ENCODE data around the gene SLC22A7. TPM values are rescaled to one million over a fixed set of nuclear protein-coding genes. Genes with fewer than 3 reads are reported as not detected.

Gene SLC22A7
- total and polyA plus RNA-seq, 2 of the 8 experiments (the other 6 are each of a cell fraction or from before 2014, with no cell fraction given) = not detected

DNA sequence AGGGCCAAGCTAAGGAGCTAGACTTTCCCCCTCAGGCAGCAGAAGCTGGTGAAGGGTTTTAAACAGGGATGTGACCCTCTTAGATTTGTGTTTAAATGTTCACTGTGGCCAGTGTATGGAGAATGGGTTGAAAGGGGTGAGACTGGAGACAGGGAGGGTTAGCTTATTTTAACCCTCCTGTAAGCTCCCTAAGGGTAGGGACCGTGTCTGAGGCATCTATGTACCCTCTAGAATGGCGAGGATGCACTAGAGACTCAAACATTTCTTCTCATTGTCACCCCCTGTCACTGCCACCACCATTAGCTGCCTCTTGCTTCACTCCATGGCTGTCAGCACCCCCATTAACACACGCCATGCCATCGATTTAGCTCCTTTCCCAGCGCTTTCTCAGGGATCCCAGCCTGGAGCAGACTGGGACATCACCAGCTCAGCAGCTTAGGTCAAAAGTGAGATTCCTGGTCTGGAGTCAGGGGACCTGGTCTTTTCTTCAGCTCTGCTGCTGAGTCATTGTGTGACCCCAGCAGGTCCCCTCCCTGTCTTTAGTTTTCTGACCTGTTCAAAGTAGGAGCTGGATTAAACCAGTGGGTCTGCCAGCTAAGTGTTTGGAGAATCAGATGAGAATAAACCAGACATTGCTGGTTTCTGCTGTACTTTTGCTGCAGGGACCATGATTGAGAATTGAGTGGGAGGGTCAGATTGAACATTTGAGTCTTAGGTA lies 1.1 kb upstream of the SLC22A7 start:
- POLR2A ChIA-PET (ENCODE audit: partially characterized antibody) = interaction anchor here (0.9 to 5.7 kb wide), 8 partner anchors 9 to 115 kb away, joined by 3 to 45 read pairs (median 3); partner anchors contain the start of genes CRIP3 and CUL9
- no peak overlapping the region for H2BK20ac ChIP-seq (ENCODE audit: low read length)
- H2BK5ac ChIP-seq (ENCODE audit: low read depth, low read length) = no peak overlapping the region
- no peak overlapping the region for H3K4me2 ChIP-seq (ENCODE audit: insufficient read depth in 1 of 2, low read depth in 2 of 2, low read length in 2 of 2)
- H3K23me2 ChIP-seq (ENCODE audit: low read depth, low read length) = peaks cover 12% of the 10 kb centered on the region; the same call in 1 of the 2 replicates
- H3K56ac ChIP-seq (replicated peaks; ENCODE audit: insufficient read length, low read depth, low read length) = no peak overlapping the region
- no peak overlapping the region for H3K9ac ChIP-seq (replicated peaks in 1 of 4; ENCODE audit: extremely low read depth in 1 of 4, low read depth in 3 of 4, low read length in 3 of 4)
- H3K9me3 ChIP-seq (ENCODE audit: insufficient read depth in 2 of 2, low read depth in 1 of 2, low read length in 1 of 2) = no peaks in the 10 kb centered on the region
- FAIRE-seq (no peak), DNase-seq (ENCODE audit: low read depth in 1 of 2, low spot score in 2 of 2) (no peak)
- no peak overlapping the region for H3K27ac ChIP-seq (ENCODE audit: low read depth, low read length)
- H2AFZ ChIP-seq (ENCODE audit: low read length) = no peak overlapping the region; the same call in 1 of the 2 replicates
- H3K36me3 ChIP-seq (ENCODE audit: control insufficient read depth in 2 of 4, insufficient read depth in 4 of 4, low read length in 3 of 4) = no peaks in the 10 kb centered on the region; a peak in 1 of 8 replicates
- 81% methylated on average over 5 of the region's 5 CpGs; no CpG with 5 or more reads in 1 of the 2 experiments for WGBS, 2 experiments (ENCODE audit: extremely low coverage in 1 of 2, insufficient coverage in 1 of 2, insufficient read length in 1 of 2, insufficient replicate concordance in 2 of 2, low coverage in 1 of 2, low lambda C conversion rate in 2 of 2, missing lambda C conversion rate in 1 of 2)
- no peak overlapping the region for H2BK120ac ChIP-seq (replicated peaks; ENCODE audit: low read depth, low read length)
- H3K79me1 ChIP-seq (ENCODE audit: low read depth, low read length) = no peaks in the 10 kb centered on the region
- no peak overlapping the region for H4K5ac ChIP-seq (ENCODE audit: insufficient read length, low read depth, low read length)
- no peak overlapping the region for H2BK15ac ChIP-seq (ENCODE audit: low read length)
- H3K4me3 ChIP-seq (ENCODE audit: extremely low read depth in 1 of 4, insufficient read depth in 2 of 4, low read depth in 3 of 4, low read length in 4 of 4) = no peak overlapping the region
- no peak overlapping the region for H3K23ac ChIP-seq (ENCODE audit: insufficient read length)
- no peak overlapping the region for H4K8ac ChIP-seq (ENCODE audit: extremely low read depth, insufficient read depth, low read length)
- peaks cover 0 to 8% of the 10 kb centered on the region in 2 experiments for H4K20me1 ChIP-seq (replicated peaks in 1 of 2; ENCODE audit: control insufficient read depth in 1 of 2, insufficient read depth in 2 of 2, low read length in 2 of 2)
- peaks cover 0 to 2% (median 0%) of the 10 kb centered on the region in 4 experiments; a peak in 1 of 7 replicates for H3K27me3 ChIP-seq (replicated peaks in 1 of 4; ENCODE audit: control insufficient read depth in 3 of 4, extremely low read depth in 1 of 4, insufficient read depth in 3 of 4, low read length in 3 of 4)
- CTCF ChIA-PET (ENCODE audit: partially characterized antibody) = interaction anchor here (0.6 to 5.9 kb wide), 16 partner anchors 9 to 213 kb away, joined by 3 to 50 read pairs (median 8); partner anchors contain the start of genes CRIP3 and DNPH1
- no peaks in the 10 kb centered on the region for H3K79me2 ChIP-seq (ENCODE audit: control insufficient read depth in 1 of 2, insufficient read depth in 2 of 2, low read length in 2 of 2)
- no peak overlapping the region for H2BK12ac ChIP-seq (ENCODE audit: low read depth, low read length)
- no peak overlapping the region for H3K4ac ChIP-seq (replicated peaks; ENCODE audit: insufficient read length, low read depth, low read length)
- no peaks in the 10 kb centered on the region for H3K4me1 ChIP-seq (replicated peaks in 1 of 4; ENCODE audit: control insufficient read depth in 3 of 4, insufficient read depth in 4 of 4, low read length in 3 of 4)
- no peak overlapping the region for H2AK5ac ChIP-seq (ENCODE audit: low read depth, low read length)
- H4K91ac ChIP-seq (replicated peaks; ENCODE audit: insufficient read length, low read length) = no peak overlapping the region
- TF ChIP-seq BACH1 (IDR thresholded peaks at IDR 0.05; ENCODE audit: low read length) (peak; percentile 50; the same call in 1 of the 2 replicates), MAFK (IDR thresholded peaks at IDR 0.05; ENCODE audit: low read depth, low read length) (peak; percentile 47; the same call in 1 of the 2 replicates), TEAD4 (IDR thresholded peaks at IDR 0.05; ENCODE audit: low read depth, low read length) (no peak)
- H3K18ac ChIP-seq (ENCODE audit: extremely low read depth, low read length) = no peak overlapping the region
- H3K14ac ChIP-seq (ENCODE audit: insufficient read length) = no peak overlapping the region
